AG09319 (cell line): ENCODE data around the gene L3MBTL2.

Experiments used
- DNase-seq: peaks from one replicate; pipeline ENCODE4 v3.0.0-alpha.2; 2010; ENCODE audit warnings: low read depth; ENCODE audit errors: extremely low read depth
- TF ChIP-seq, protein P1 (sequence below): IDR thresholded peaks from 2 replicates; pipeline ENCODE4 v1.5.1; 2011; ENCODE audit warnings: low read depth, mild to moderate bottlenecking, inconsistent platforms, low read length, moderate library complexity

The L3MBTL2 gene

DNA sequence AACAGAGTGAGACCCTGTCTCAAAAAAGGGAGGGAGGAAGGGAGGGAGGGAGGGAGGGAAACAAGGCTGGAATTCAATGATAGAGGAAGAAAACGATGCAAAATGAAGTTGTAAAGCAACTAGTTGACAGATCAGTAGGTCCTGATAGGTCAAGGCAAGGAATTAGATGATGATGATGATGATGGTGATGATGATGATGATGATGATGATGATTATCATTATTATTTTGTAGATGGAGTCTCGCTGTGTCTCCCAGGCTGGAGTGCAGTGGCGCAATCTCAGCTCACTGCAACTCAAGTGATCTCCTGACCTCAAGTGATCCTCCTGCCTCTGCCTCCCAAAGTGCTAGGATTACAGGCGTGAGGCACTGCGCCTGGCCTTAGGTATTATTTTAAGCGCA is 11.3 kb upstream of the L3MBTL2 start:
- TF ChIP-seq, protein P1, sequence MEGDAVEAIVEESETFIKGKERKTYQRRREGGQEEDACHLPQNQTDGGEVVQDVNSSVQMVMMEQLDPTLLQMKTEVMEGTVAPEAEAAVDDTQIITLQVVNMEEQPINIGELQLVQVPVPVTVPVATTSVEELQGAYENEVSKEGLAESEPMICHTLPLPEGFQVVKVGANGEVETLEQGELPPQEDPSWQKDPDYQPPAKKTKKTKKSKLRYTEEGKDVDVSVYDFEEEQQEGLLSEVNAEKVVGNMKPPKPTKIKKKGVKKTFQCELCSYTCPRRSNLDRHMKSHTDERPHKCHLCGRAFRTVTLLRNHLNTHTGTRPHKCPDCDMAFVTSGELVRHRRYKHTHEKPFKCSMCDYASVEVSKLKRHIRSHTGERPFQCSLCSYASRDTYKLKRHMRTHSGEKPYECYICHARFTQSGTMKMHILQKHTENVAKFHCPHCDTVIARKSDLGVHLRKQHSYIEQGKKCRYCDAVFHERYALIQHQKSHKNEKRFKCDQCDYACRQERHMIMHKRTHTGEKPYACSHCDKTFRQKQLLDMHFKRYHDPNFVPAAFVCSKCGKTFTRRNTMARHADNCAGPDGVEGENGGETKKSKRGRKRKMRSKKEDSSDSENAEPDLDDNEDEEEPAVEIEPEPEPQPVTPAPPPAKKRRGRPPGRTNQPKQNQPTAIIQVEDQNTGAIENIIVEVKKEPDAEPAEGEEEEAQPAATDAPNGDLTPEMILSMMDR: no peak
- no peak for DNase-seq

DNA sequence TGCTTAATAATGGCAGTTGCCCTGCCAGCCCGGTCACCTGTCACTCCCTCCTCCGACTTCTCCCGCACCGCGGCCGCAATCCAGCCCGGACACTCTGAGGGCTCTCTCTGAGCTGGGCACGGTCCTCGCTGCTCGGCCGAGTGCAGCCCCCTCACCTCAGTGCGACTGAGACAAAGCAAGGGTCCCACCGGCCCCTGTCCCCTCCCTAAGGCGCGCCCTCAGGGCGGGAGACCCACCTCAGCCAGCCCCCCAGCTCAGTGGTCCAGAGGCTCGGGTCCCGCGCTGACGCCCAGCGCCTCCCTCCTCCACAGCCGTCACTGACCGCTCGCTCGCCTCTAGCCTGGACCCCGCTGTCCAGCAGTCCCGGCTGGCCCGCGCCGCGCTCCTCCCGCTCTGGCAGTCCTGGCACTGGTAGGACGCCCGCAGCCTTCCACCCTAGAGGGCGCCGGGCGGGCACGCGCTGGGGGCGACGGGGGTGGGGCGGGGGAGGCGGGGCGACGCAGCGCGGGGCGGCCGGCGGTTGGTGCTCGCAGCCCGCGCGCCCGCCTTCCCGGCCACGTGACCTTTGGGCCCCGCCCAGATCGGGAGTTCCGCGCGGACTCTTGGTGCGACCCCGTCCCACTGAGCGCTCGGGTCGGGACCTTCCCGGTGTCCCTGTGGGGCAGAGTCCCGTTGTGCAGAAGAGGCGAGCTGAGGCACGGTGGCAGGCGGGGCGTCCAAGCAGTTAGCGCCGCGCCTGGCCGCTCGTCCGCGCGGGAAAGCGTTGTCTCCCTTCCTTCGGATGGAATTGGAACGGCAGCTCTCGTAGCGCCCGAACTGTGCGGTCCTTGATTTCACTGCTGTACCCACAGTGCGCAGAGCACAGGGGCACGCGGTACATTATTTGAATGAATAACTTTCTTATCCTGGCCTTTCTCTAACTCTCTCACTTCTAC is 7.8 kb upstream of the L3MBTL2 start:
- DNase-seq: no peak
- TF ChIP-seq, protein P1: peak; percentile 16; the same call in 1 of the 2 replicates

DNA sequence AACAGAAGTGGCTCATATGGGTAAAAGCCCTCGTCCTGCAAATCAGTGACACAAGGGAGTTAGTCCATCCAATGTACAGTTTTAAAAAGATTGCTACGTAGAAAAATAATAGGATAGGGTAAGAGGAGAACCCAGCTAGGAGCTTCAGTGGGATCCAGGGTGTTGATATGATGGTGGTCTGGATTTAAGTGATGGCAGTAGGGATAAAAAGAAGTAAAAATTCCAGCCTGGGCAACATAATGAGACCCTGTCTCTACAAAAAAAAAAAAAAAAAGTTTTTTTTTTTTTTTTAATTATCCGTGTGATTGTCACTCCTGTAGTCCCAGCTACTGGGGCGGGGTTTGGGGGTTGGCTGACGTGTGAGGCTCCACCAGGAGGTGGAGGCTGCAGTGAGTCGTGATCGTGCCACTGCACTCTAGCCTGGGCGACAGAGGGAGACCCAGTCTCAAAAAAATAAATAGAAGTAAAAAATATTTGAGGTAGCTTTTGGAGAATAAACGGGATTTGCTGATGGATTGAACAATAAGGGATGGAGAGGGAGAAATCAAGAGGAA is 7.0 kb upstream of the L3MBTL2 start:
- TF ChIP-seq, protein P1: no peak; the same call in 1 of the 2 replicates
- no peak for DNase-seq

DNA sequence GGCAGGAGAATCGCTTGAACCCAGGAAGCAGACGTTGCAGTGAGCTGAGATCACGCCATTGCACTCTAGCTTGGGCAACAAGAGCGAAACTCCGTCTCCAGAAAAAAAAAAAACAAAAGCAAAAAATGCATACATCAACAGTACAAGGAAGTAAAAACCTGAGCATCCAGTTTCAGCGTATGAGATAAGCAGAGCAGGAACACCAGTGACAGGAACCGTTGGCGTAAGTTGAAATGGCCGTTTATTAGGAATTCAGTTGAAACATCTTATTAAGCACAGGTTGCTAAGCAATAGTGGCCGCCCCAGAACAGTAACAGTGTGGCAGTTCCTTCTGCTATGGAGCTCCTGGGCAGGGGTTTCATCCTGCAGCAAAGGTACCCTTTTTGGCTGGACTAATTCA is 4.0 kb upstream of the L3MBTL2 start:
- TF ChIP-seq, protein P1: no peak
- no peak for DNase-seq

DNA sequence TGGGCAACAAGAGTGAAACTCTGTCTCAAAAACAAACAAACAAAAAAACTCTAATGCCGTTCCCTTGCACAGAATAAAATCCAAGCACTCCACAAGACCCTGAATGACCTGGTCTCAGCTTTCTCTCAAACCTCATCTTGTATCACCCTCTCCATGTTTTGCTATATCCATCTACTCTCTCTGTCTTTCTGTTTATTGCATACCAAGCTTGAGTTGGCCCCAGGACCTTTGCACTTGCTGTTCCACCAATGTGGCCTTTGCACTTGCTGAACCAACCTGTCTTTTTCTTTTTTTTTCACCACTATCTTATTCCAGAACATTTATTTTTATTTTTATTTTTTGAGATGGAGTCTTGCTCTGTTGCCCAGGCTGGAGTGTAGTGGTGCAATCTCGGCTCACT is 2.0 kb upstream of the L3MBTL2 start:
- no peak for DNase-seq
- TF ChIP-seq, protein P1: no peak

DNA sequence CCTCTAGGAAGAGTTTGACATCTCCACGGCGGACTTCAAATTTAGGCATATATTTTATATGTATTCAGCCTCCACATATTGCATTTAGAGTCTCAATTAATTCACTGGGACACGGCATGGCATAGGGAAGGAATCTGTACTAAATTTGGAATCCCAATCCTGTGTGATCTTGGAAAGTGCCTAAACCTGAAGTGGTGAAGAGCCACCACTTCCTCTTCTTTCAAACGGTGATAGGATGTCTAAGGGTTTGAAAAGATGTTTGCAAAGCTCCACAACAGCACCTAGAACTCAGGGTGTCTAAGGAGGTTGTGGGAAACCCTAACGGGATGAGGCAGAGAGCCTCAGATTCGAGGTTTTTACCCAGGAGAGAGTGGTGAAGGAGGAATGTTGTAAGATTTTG is 1.0 kb upstream of the L3MBTL2 start:
- no peak for DNase-seq
- TF ChIP-seq, protein P1: no peak

DNA sequence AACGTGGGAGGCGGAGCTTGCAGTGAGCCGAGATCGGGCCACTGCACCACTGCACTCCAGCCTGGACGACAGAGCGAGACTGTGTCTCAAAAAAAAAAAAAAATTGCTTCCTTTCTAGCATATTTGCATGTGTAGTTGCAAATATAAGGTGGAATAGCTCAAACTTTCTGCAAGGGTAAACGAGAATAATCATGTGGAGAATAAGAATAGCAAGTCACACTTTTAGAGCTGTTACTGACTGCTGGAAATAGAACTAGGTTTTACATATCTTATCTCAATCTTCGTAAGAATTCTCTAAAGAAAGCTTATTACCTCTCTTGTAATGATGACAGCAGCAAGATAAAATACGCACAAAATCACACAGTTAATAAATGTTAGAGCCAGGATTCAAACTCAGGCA is 1.6 kb downstream of the L3MBTL2 start:
- TF ChIP-seq, protein P1: no peak

More for the DNA sequence above, 1.6 kb downstream of the L3MBTL2 start:
- no peak for DNase-seq
